Renal cortical epithelial cell (primary cell): Measurements from ENCODE around the gene GATD1. TPM values are rescaled to one million over a fixed set of nuclear protein-coding genes. Genes with fewer than 3 reads are reported as not detected.

Experiments
- DNase-seq: peaks from one replicate; pipeline ENCODE4 v3.0.0-alpha.2; 2011; ENCODE audit warnings: low read depth
- total RNA-seq: library from RNA; depleted of rRNA; stranded (reverse); fragments of >200 nt; gene quantifications from 2 replicates; pipeline ENCODE4 v1.2.3, GENCODE V29; 2014

GATD1 gene
- total RNA-seq, 1 donor from 2014 or later, result 38.0 TPM

GRCh38 chr11:727281-727701 is 50.0 kb downstream of the GATD1 start:
- no peak for DNase-seq

- no peak for DNase-seq
Observed at GRCh38 chr11:726278-727220, 50.7 kb downstream of the GATD1 start.

GRCh38 chr11:725624-726202 is 51.6 kb downstream of the GATD1 start:
- DNase-seq, result no peak

GRCh38 chr11:724778-725386 is 52.4 kb downstream of the GATD1 start:
- DNase-seq, result no peak

GRCh38 chr11:724049-724777 is 53.1 kb downstream of the GATD1 start:
- no peak for DNase-seq

GRCh38 chr11:723120-723883 is 54.0 kb downstream of the GATD1 start:
- DNase-seq, result peak; percentile 55

- DNase-seq, result no peak
Observed at GRCh38 chr11:722346-722811, 54.9 kb downstream of the GATD1 start.

- no peak for DNase-seq
Observed at GRCh38 chr11:721741-722345, 55.4 kb downstream of the GATD1 start.

- DNase-seq, result no peak
Observed at GRCh38 chr11:721247-721740, 56.0 kb downstream of the GATD1 start.

- no peak for DNase-seq
Observed at GRCh38 chr11:720642-721246, 56.5 kb downstream of the GATD1 start.

GRCh38 chr11:720017-720641 is 57.2 kb downstream of the GATD1 start:
- DNase-seq, result no peak

GRCh38 chr11:719214-720016 is 57.9 kb downstream of the GATD1 start:
- no peak for DNase-seq

Other genes with a start within 250 kb of the GATD1 start
- 40.5 and 51.2 TPM in 2 replicates for gene HRAS, start 241.9 kb downstream of the GATD1 start, total RNA-seq
- gene LRRC56, start 240.0 kb downstream of the GATD1 start, total RNA-seq, result 0.17 and 2.0 TPM in 2 replicates
- 0.69 and 1.7 TPM in 2 replicates for gene LMNTD2, start 216.7 kb downstream of the GATD1 start, total RNA-seq
- 65.7 and 110 TPM in 2 replicates for gene RASSF7, start 216.5 kb downstream of the GATD1 start, total RNA-seq
- gene PHRF1, start 201.0 kb downstream of the GATD1 start, total RNA-seq, result 27.4 and 40.9 TPM in 2 replicates
- 17.1 and 23.3 TPM in 2 replicates for gene IRF7, start 161.5 kb downstream of the GATD1 start, total RNA-seq
- gene CDHR5, start 152.5 kb downstream of the GATD1 start, total RNA-seq, result 0.15 TPM in 1 of 2 replicates, not detected in the other
- gene SCT, start 150.3 kb downstream of the GATD1 start, total RNA-seq, result not detected in 2 replicates
- 0.10 TPM in 1 of 2 replicates, not detected in the other for gene DRD4, start 140.2 kb downstream of the GATD1 start, total RNA-seq
- gene DEAF1, start 82.3 kb downstream of the GATD1 start, total RNA-seq, result 27.6 and 62.7 TPM in 2 replicates
- gene TMEM80, start 81.7 kb downstream of the GATD1 start, total RNA-seq, result 3.6 and 7.7 TPM in 2 replicates
- gene EPS8L2, start 71.3 kb downstream of the GATD1 start, total RNA-seq, result 235 and 376 TPM in 2 replicates
- 188 and 419 TPM in 2 replicates for gene TALDO1, start 30.0 kb downstream of the GATD1 start, total RNA-seq
- 0.60 TPM in 1 of 2 replicates, not detected in the other for gene CEND1, start 12.6 kb upstream of the GATD1 start, total RNA-seq
- 16.3 and 22.6 TPM in 2 replicates for gene SLC25A22, start 20.8 kb upstream of the GATD1 start, total RNA-seq
- 3.1 and 6.9 TPM in 2 replicates for gene PIDD1, start 27.7 kb upstream of the GATD1 start, total RNA-seq
- gene RPLP2, start 32.5 kb upstream of the GATD1 start, total RNA-seq, result 167 and 180 TPM in 2 replicates
- gene PNPLA2, start 41.4 kb upstream of the GATD1 start, total RNA-seq, result 19.3 and 60.1 TPM in 2 replicates
- 3.7 and 6.4 TPM in 2 replicates for gene CRACR2B, start 50.4 kb upstream of the GATD1 start, total RNA-seq
- 831 and 921 TPM in 2 replicates for gene CD151, start 55.5 kb upstream of the GATD1 start, total RNA-seq
- 38.0 and 64.1 TPM in 2 replicates for gene POLR2L, start 65.0 kb upstream of the GATD1 start, total RNA-seq
- 85.4 and 86.2 TPM in 2 replicates for gene TSPAN4, start 65.4 kb upstream of the GATD1 start, total RNA-seq
- gene CHID1, start 133.3 kb upstream of the GATD1 start, total RNA-seq, result 35.3 and 83.9 TPM in 2 replicates
- 20.1 and 97.3 TPM in 2 replicates for gene AP2A2, start 148.4 kb upstream of the GATD1 start, total RNA-seq